GM12874 (cell line): ENCODE measurements around the gene TJP2.

Experiments
- TF ChIP-seq, protein P1 (sequence below): IDR thresholded peaks from 2 replicates; pipeline ENCODE4 v1.5.1; 2011; ENCODE audit warnings: low read depth, mild to moderate bottlenecking, control low read depth, low read length, moderate library complexity; ENCODE audit not compliant: insufficient read depth

Gene TJP2

GRCh38 chr9:69322256-69322655 is 148.2 kb downstream of the TJP2 start:
- TF ChIP-seq, protein P1, sequence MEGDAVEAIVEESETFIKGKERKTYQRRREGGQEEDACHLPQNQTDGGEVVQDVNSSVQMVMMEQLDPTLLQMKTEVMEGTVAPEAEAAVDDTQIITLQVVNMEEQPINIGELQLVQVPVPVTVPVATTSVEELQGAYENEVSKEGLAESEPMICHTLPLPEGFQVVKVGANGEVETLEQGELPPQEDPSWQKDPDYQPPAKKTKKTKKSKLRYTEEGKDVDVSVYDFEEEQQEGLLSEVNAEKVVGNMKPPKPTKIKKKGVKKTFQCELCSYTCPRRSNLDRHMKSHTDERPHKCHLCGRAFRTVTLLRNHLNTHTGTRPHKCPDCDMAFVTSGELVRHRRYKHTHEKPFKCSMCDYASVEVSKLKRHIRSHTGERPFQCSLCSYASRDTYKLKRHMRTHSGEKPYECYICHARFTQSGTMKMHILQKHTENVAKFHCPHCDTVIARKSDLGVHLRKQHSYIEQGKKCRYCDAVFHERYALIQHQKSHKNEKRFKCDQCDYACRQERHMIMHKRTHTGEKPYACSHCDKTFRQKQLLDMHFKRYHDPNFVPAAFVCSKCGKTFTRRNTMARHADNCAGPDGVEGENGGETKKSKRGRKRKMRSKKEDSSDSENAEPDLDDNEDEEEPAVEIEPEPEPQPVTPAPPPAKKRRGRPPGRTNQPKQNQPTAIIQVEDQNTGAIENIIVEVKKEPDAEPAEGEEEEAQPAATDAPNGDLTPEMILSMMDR, result no peak

- TF ChIP-seq, protein P1, result no peak
Observed at GRCh38 chr9:69323861-69324260, 149.8 kb downstream of the TJP2 start.
